Breast epithelium (tissue), 4 donors: ENCODE data around the gene CT45A3. TPM values are rescaled to one million over a fixed set of nuclear protein-coding genes. Genes with fewer than 3 reads are reported as not detected.
"Not testable (repeated sequence)": the region's sequence is repeated elsewhere in the genome, so short reads cannot be mapped to it uniquely, and the experiment has no call there.

Source experiments
- DNase-seq, 2 donors: peaks; one replicate each; pipeline ENCODE4 v3.0.0-alpha.2; 2019; ENCODE audit warnings: low spot score in 2 of 2
- H3K27ac ChIP-seq, 2 donors: fragments of 200-600 bp; sonication (generic) in 1 of 2; one replicate each; pipeline ENCODE4 v1.5.1; 2016 to 2019; ENCODE audit warnings: mild to moderate bottlenecking in 1 of 2
- H3K27me3 ChIP-seq, 2 donors: fragments of 200-600 bp; sonication (generic) in 1 of 2; one replicate each; pipeline versions ENCODE4 v1.5.1 to v1.6.0; 2017 to 2019; ENCODE audit warnings: control low read depth in 1 of 2, mild to moderate bottlenecking in 1 of 2
- H3K36me3 ChIP-seq: fragments of 200-600 bp; one replicate; pipeline ENCODE4 v1.5.1; 2019
- H3K4me1 ChIP-seq, 2 donors: fragments of 200-600 bp; sonication (generic); one replicate each; pipeline ENCODE4 v1.5.1; 2016 to 2019; ENCODE audit warnings: control low read depth in 1 of 2
- H3K4me3 ChIP-seq, 3 donors: fragments of 200-600 bp; sonication (generic); 1 replicate in 2 of 3; 2 replicates in 1 of 3; pipeline ENCODE4 v1.5.1; 2016 to 2019; ENCODE audit warnings: mild to moderate bottlenecking in 3 of 3, moderate library complexity in 2 of 3
- H3K9me3 ChIP-seq, 2 donors: fragments of 200-600 bp; sonication (generic) in 1 of 2; one replicate each; pipeline ENCODE4 v1.5.1; 2016 to 2019; ENCODE audit warnings: control low read depth in 1 of 2
- POLR2A ChIP-seq: fragments of 450-650 bp; IDR thresholded peaks from one replicate; pipeline ENCODE4 v1.6.1; 2016; ENCODE audit warnings: antibody characterized with exemption, mild to moderate bottlenecking, moderate library complexity
- POLR2AphosphoS5 ChIP-seq, 3 donors: sonication (generic); formaldehyde crosslinking; IDR thresholded peaks; one replicate each; pipeline ENCODE4 v1.6.1; 2017; ENCODE audit warnings: antibody characterized with exemption in 3 of 3
- intact Hi-C: fragments of 100-400 bp; cut with DNase I; formaldehyde crosslinking; loops from one replicate; pipeline ENCODE4 v1.15.1; 2023; ENCODE audit warnings: low total_unique reads
- total RNA-seq, 3 donors: library from RNA; depleted of rRNA; stranded (reverse); fragments of >200 nt; gene quantifications; one replicate each; pipeline ENCODE4 v1.1.0, GENCODE V29; 2016
- TF ChIP-seq, protein P1 (sequence below), 3 donors: fragments of 450-650 bp; IDR thresholded peaks; one replicate each; pipeline ENCODE4 v1.5.1; 2016 to 2017; ENCODE audit warnings: antibody characterized with exemption in 3 of 3, mild to moderate bottlenecking in 3 of 3, moderate library complexity in 3 of 3

The CT45A3 gene
- total RNA-seq, 3 donors from 2014 or later: not detected

DNA sequence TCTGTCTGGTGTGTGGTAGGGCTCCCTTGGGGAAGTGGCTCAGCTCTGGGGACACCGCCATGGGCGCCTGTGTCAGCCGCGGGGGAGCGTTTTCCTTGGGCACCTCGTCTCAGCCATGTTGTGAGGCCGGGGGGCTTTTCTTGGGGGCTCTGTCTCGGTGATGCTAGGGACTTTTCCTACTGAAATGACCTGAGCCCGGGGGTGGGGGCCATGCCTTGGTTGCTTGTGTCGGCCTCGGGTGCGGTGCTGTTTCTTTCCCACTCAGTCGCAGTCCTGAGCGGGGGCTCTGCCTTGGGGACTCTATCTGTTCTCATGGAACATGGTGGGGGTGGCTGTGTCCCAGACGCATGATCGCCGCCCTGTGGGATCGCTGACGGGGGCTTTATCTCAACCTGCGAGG is 54.2 kb downstream of the CT45A3 start:
- TF ChIP-seq POLR2AphosphoS5 (IDR thresholded peaks at IDR 0.05): no peak
- TF ChIP-seq, protein P1, sequence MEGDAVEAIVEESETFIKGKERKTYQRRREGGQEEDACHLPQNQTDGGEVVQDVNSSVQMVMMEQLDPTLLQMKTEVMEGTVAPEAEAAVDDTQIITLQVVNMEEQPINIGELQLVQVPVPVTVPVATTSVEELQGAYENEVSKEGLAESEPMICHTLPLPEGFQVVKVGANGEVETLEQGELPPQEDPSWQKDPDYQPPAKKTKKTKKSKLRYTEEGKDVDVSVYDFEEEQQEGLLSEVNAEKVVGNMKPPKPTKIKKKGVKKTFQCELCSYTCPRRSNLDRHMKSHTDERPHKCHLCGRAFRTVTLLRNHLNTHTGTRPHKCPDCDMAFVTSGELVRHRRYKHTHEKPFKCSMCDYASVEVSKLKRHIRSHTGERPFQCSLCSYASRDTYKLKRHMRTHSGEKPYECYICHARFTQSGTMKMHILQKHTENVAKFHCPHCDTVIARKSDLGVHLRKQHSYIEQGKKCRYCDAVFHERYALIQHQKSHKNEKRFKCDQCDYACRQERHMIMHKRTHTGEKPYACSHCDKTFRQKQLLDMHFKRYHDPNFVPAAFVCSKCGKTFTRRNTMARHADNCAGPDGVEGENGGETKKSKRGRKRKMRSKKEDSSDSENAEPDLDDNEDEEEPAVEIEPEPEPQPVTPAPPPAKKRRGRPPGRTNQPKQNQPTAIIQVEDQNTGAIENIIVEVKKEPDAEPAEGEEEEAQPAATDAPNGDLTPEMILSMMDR (IDR thresholded peaks at IDR 0.05): no peak
- TF ChIP-seq POLR2A: no peak
- DNase-seq: no peak
- H3K4me3 ChIP-seq: no peak overlapping the region
- intact Hi-C loops: no loop called here
- no peaks in the 10 kb centered on the region for H3K27me3 ChIP-seq
- no peaks in the 10 kb centered on the region for H3K36me3 ChIP-seq
- H3K27ac ChIP-seq: no peak overlapping the region
- H3K4me1 ChIP-seq: no peaks in the 10 kb centered on the region
- no peaks in the 10 kb centered on the region for H3K9me3 ChIP-seq

DNA sequence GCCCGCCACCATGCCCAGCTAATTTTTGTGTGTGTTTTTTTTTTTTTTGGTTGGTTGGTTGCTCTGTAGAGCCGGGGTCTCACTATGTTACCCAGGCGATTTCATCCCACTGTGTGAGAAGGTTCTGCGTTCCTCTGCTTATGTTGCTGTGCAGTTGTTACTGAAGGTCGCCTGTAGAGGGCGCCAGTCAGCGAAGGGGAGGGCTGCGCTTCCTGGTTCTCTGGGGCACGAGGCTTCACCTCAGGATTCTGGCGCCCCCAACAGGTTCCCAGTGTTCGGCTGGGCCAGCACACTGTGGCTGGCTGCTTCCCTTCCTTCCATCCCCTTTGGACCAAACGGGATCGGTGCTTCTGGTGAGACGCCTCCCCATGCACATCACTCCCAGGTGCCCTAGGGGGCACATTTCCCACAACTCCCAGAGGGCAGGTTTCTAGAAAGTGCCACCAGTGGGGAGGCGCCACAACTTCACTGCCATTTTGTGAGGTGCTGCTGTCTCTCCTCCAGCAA is 54.8 kb downstream of the CT45A3 start, which contains the start of gene CT45A1:
CT45A1 (plus strand) TSS at position 457 of the 507 bp plus-strand sequence. CDS start 5,302 bp downstream, outside the sequence.
- DNase-seq, H3K4me1 ChIP-seq, H3K36me3 ChIP-seq, H3K9me3 ChIP-seq, H3K27ac ChIP-seq, H3K4me3 ChIP-seq, intact Hi-C loops, H3K27me3 ChIP-seq: not testable (repeated sequence)

Other genes with a start within 250 kb of the CT45A3 start
- gene INTS6L, start 247.5 kb downstream of the CT45A3 start, total RNA-seq: 10 to 100 TPM in 2 of 3 donors, 1 to 10 TPM in 1; 7.7 to 23.4 (median 12.5) TPM
- not detected for gene CT45A1, start 54.6 kb downstream of the CT45A3 start, total RNA-seq
- not detected for gene CT45A5, start 17.3 kb upstream of the CT45A3 start, total RNA-seq
- gene CT45A6, start 34.6 kb upstream of the CT45A3 start, total RNA-seq: not detected
- not detected for gene CT45A2, start 51.8 kb upstream of the CT45A3 start, total RNA-seq
- gene CT45A7, start 69.1 kb upstream of the CT45A3 start, total RNA-seq: not detected
- gene CT45A8, start 86.3 kb upstream of the CT45A3 start, total RNA-seq: not detected
- gene CT45A9, start 103.6 kb upstream of the CT45A3 start, total RNA-seq: not detected
- gene CT45A10, start 125.3 kb upstream of the CT45A3 start, total RNA-seq: not detected
- gene SAGE1, start 125.5 kb upstream of the CT45A3 start, total RNA-seq: not detected
- gene MMGT1, start 205.8 kb upstream of the CT45A3 start, total RNA-seq: 10 to 100 TPM; 22.0 to 33.1 (median 25.6) TPM
- gene SLC9A6, start 217.2 kb upstream of the CT45A3 start, total RNA-seq: 10 to 100 TPM; 12.5 to 17.1 (median 12.9) TPM